Uterus (tissue), 4 donors: ENCODE data around the gene OTOGL. TPM values are rescaled to one million over a fixed set of nuclear protein-coding genes. Genes with fewer than 3 reads are reported as not detected.
"Not testable (repeated sequence)": the region's sequence is repeated elsewhere in the genome, so short reads cannot be mapped to it uniquely, and the experiment has no call there.

ENCODE experiments used
- DNase-seq, 2 donors: peaks; one replicate each; pipeline ENCODE4 v3.0.0-alpha.2; 2019 to 2020
- H3K27ac ChIP-seq, 2 donors: fragments of 200-600 bp; sonication (generic); 1 replicate in 1 of 2; 2 replicates in 1 of 2; pipeline ENCODE4 v1.5.1; 2016 to 2018
- H3K27me3 ChIP-seq, 2 donors: fragments of 200-600 bp; sonication (generic); one replicate each; pipeline ENCODE4 v1.5.1; 2018 to 2019; ENCODE audit warnings: control low read depth in 1 of 2
- H3K36me3 ChIP-seq, 2 donors: fragments of 200-600 bp; sonication (generic); one replicate each; pipeline ENCODE4 v1.5.1; 2019; ENCODE audit warnings: control low read depth in 1 of 2
- H3K4me1 ChIP-seq, 2 donors: fragments of 200-600 bp; sonication (generic); one replicate each; pipeline ENCODE4 v1.5.1; 2018 to 2019; ENCODE audit warnings: control low read depth in 1 of 2
- H3K4me3 ChIP-seq, 2 donors: fragments of 200-600 bp; sonication (generic); 1 replicate in 1 of 2; 2 replicates in 1 of 2; pipeline ENCODE4 v1.5.1; 2018 to 2019; ENCODE audit warnings: mild to moderate bottlenecking in 1 of 2
- H3K9me3 ChIP-seq, 2 donors: fragments of 200-600 bp; sonication (generic); one replicate each; pipeline ENCODE4 v1.5.1; 2019; ENCODE audit warnings: control low read depth in 1 of 2
- POLR2A ChIP-seq, 2 donors: fragments of 450-650 bp; IDR thresholded peaks; one replicate each; pipeline ENCODE4 v1.6.1; 2016; ENCODE audit warnings: antibody characterized with exemption in 2 of 2, mild to moderate bottlenecking in 1 of 2, moderate library complexity in 1 of 2
- intact Hi-C: fragments of 100-400 bp; cut with DNase I; formaldehyde crosslinking; loops from one replicate; pipeline ENCODE4 v1.15.1; 2023; ENCODE audit warnings: low total_unique reads
- total RNA-seq, 4 donors: library from RNA; depleted of rRNA in 3 of 4; stranded (reverse); fragments of >200 nt in 3 of 4; gene quantifications; one replicate each; pipeline versions ENCODE4 v1.1.0 to v1.2.4, GENCODE V29; 2014 to 2023
- TF ChIP-seq, protein P1 (sequence below), 4 experiments: fragments of 200-600 bp in 2 of 4; fragments of 450-650 bp in 2 of 4; sonication (generic) in 2 of 4; IDR thresholded peaks; one replicate each; pipeline ENCODE4 v1.5.1; 2016 to 2019; ENCODE audit warnings: antibody characterized with exemption in 4 of 4, mild to moderate bottlenecking in 2 of 4, moderate library complexity in 1 of 4
- donor health status: DM: yes; HTN: yes; CAD: no.

The OTOGL gene
- total RNA-seq, 4 donors from 2014 or later = 0.26 to 1.8 (median 1.2) TPM

DNA sequence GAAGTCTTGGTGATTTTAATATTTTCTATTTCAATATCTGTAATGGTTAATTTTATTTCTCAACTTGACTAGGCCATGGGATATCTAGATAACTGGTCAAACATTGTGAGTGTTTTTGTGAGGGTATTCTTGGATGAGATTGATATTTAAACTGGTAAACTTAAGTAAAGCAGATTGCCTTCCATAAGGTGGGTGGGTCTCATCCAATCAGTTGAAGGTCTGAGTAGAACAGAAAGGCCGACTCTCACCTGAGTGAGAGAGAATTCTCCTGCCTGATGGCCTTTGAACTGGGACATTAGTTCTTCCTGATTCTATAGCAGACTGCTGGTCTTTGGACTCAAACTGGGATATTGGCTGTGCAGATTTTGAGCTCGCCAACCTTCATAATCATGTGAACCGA, 36.3 kb downstream of the OTOGL start:
- TF ChIP-seq, protein P1, sequence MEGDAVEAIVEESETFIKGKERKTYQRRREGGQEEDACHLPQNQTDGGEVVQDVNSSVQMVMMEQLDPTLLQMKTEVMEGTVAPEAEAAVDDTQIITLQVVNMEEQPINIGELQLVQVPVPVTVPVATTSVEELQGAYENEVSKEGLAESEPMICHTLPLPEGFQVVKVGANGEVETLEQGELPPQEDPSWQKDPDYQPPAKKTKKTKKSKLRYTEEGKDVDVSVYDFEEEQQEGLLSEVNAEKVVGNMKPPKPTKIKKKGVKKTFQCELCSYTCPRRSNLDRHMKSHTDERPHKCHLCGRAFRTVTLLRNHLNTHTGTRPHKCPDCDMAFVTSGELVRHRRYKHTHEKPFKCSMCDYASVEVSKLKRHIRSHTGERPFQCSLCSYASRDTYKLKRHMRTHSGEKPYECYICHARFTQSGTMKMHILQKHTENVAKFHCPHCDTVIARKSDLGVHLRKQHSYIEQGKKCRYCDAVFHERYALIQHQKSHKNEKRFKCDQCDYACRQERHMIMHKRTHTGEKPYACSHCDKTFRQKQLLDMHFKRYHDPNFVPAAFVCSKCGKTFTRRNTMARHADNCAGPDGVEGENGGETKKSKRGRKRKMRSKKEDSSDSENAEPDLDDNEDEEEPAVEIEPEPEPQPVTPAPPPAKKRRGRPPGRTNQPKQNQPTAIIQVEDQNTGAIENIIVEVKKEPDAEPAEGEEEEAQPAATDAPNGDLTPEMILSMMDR (IDR thresholded peaks at IDR 0.05) = no peak
- no peak for TF ChIP-seq POLR2A (IDR thresholded peaks at IDR 0.05)
- DNase-seq = no peak
- no peaks in the 10 kb centered on the region for H3K4me1 ChIP-seq

DNA sequence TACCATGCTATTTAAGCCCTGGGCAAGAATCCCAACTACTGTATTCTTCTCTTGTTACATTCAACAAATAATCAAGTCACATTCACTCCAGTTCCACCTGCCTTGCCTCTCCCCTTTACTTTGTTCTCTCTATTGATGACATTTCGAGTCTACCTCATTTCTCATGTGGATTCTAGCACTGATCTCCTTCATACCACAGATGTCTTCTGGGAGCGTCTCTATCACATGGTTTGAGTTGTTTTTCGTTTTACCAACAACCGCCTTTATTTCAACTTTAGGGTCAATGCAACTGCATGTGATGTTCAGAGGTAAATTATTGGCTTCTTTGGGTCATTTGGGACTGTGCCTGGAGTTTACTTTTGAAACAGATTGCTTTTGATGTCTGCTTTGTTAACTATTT, 40.7 kb downstream of the OTOGL start:
- H3K36me3 ChIP-seq = no peaks in the 10 kb centered on the region
- H3K4me3 ChIP-seq = no peak overlapping the region
- H3K9me3 ChIP-seq = no peaks in the 10 kb centered on the region
- no peaks in the 10 kb centered on the region for H3K27me3 ChIP-seq
- H3K27ac ChIP-seq = no peak overlapping the region
- intact Hi-C loops = no loop called here
- no peaks in the 10 kb centered on the region for H3K4me1 ChIP-seq
- DNase-seq = no peak
- TF ChIP-seq POLR2A (IDR thresholded peaks at IDR 0.05) = no peak
- TF ChIP-seq, protein P1 (IDR thresholded peaks at IDR 0.05) = no peak

More for the DNA sequence above, 36.3 kb downstream of the OTOGL start:
- Histone ChIP-seq H3K36me3 (no peaks in the 10 kb centered on the region), H3K27me3 (no peaks in the 10 kb centered on the region), H3K27ac (no peak overlapping the region), H3K9me3 (no peaks in the 10 kb centered on the region), H3K4me3 (no peak overlapping the region)
- intact Hi-C loops = no loop called here

DNA sequence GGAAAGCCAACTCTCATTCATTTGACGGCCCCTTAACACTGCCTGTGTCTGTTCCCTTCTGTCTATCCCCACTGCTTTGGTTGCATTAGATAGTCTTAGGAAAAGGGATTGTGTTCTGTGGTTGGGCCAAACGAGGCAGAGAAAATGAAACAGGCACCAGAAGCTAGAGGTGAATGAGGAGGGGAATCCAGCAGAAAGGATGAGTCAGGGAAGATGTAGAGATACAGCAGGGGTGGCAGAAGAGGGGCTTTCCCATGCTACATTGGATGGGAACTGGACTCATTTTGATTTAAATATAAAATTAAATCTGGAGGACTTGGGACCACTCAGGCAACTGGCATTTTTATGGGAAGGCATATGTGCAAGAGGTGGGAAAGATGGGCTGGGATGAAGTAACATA, 43.3 kb downstream of the OTOGL start:
- intact Hi-C loops = no loop called here
- Histone ChIP-seq H3K9me3 (no peaks in the 10 kb centered on the region), H3K4me1 (no peaks in the 10 kb centered on the region), H3K27ac (no peak overlapping the region), H3K27me3 (no peaks in the 10 kb centered on the region), H3K4me3 (no peak overlapping the region), H3K36me3 (no peaks in the 10 kb centered on the region)
- TF ChIP-seq, protein P1 (IDR thresholded peaks at IDR 0.05) = no peak
- no peak for TF ChIP-seq POLR2A (IDR thresholded peaks at IDR 0.05)
- no peak for DNase-seq

DNA sequence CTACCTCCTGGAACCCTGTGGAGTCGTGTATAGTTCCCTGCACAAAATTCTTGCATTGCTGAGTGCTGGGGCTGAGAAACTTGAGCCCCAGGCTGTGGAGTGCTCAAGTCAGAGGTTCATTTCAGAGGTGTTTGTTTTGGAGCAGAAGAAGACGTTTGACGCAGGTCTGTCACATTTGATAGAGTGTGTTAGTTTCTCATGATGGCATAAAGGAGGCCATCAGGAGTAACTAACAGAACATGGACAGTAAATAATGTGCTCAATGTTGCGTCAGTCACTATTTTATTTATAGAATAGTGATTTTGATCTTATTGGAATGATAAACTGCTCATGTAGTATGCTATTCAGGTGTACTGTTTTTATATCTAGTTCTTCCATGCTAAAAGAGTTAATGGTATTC, 44.2 kb downstream of the OTOGL start:
- no peak for DNase-seq
- Histone ChIP-seq H3K27me3 (no peaks in the 10 kb centered on the region), H3K9me3 (no peaks in the 10 kb centered on the region), H3K4me1 (no peaks in the 10 kb centered on the region), H3K4me3 (no peak overlapping the region), H3K36me3 (no peaks in the 10 kb centered on the region), H3K27ac (no peak overlapping the region)
- TF ChIP-seq, protein P1 (IDR thresholded peaks at IDR 0.05) = no peak
- no peak for TF ChIP-seq POLR2A (IDR thresholded peaks at IDR 0.05)
- intact Hi-C loops = no loop called here

DNA sequence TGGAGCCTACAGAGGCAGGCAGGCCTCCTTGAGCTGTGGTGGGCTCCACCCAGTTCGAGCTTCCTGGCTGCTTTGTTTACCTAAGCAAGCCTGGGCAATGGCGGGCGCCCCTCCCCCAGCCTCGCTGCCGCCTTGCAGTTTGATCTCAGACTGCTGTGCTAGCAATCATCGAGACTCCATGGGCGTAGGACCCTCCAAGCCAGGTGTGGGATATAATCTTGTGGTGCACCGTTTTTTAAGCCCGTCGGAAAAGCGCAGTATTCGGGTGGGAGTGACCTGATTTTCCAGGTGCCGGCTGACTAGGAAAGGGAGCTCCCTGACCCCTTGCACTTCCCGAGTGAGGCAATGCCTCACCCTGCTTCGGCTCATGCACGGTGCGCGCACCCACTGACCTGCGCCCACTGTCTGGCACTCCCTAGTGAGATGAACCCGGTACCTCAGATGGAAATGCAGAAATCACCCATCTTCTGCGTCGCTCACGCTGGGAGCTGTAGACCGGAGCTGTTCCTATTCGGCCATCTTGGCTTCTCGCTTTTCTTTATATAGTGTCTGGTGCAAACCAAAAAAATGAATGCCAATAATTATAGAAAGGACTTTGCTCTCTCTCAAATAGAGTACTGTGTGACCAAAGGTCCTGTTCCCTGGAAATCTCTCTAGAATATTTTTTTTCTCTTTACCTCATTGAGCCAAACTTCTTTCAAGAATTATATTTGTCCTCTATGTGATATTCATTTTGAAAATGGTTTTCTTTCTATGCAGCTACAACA, 50.4 kb downstream of the OTOGL start:
- DNase-seq, H3K4me3 ChIP-seq, H3K9me3 ChIP-seq, H3K27me3 ChIP-seq, H3K4me1 ChIP-seq, H3K36me3 ChIP-seq, H3K27ac ChIP-seq, intact Hi-C loops: not testable (repeated sequence)
